ENCODE results near the gene SPTBN5.

Gene SPTBN5

GRCh38 chr15:41893422-41894250 is at the start of gene SPTBN5:
Gene SPTBN5 (minus strand): TSS chr15:41894053. CDS start chr15:41893497, 556 bp downstream.
- no peak for DNase-seq

DNA sequence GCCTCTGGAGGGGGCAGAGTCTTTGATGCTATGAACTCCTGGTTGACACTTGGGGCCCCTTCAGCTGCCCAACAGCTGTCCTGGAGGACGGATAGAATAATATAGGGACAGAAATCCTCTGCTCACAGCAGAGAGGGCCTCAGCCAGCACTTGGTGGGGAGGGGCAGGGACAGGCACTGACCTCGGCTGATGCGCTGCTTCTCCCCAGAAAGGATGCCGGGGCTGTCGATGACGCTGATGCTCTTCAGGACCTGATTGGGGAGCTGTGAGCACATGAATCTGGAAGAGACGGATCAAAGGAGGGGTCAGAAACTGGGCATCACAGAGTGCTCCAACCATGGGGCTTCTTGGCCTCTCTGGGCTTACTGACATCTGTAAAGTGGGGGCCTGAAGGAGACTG is 49.0 kb upstream of the SPTBN5 start:
- DNase-seq = no peak

DNA sequence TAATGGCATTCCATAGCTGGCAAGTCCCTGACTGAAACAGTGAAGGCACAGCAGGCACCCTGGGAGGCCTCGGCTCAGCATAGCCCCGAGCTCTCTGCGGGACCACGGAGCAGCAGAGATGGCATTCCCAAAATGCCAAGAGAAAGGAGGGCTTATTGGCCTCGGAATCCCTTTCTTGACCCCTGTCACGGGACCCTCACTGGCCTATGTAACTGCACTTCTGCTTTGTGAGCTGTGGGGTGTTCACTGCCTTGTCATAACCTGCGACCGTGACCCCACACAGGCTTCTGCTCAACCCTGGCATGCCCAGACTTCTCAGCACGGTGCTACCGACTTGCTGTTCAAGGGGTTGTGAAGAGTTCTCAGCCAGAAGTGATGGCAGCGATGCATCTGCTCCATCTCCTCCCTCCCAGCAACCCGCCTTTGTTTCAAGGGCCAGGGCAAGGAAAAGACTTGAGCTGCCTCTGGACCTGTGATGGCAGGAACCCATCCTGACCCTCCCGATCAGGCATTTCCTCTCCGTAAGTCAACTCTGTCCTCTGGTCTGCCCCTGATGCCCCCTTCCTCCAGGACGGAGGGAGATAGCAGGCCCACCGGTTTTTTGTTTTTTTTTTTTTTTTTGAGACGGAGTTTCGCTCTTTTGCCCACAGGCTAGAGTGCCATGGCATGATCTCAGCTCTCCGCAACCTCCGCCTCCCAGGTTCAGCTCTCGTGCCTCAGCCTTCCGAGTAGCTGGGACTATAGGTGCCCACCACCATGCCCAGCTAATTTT is 48.0 kb upstream of the SPTBN5 start:
- no peak for DNase-seq

DNA sequence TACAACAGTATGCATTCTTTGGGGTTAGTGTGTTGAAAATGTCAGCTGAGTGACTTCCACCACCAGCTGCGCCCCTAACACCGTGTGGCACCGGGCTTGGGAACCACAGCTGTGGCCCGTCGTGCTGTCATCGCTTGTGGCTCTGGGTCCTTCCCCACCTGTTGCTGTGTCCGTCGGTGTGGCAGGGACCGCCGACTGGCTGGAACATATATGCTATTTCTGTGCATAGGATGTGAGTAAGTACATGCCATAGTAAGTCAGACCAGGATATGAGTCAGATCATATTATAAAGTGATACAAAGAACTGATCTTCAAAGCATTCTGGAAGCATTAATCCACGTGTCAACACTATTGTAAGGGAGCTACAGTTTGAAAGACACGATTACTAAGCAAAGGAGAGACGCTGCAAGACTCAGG is 46.6 kb upstream of the SPTBN5 start:
- no peak for DNase-seq

DNA sequence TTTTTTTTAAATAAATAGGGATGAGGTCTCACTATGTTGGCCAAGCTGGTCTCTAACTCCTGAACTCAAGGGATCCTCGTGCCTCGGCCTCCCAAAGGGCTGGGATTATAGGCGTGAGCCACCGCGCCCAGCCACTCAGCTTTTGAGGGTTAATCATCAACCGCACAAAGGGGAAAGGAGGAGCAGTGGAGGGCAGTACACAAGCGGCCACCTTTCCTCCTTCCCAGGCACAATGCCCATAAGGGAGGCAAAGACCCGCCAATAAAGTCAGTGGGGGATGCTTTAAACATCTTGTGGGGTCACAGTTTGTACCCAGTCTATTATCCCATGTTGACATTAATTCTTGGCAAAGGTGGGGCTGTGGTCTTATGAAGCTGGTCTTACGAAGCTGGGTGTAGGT is 46.1 kb upstream of the SPTBN5 start:
- no peak for DNase-seq

- DNase-seq = no peak
These were observed 43.7 kb upstream of the SPTBN5 start for GRCh38 chr15:41937568-41937923.

DNA sequence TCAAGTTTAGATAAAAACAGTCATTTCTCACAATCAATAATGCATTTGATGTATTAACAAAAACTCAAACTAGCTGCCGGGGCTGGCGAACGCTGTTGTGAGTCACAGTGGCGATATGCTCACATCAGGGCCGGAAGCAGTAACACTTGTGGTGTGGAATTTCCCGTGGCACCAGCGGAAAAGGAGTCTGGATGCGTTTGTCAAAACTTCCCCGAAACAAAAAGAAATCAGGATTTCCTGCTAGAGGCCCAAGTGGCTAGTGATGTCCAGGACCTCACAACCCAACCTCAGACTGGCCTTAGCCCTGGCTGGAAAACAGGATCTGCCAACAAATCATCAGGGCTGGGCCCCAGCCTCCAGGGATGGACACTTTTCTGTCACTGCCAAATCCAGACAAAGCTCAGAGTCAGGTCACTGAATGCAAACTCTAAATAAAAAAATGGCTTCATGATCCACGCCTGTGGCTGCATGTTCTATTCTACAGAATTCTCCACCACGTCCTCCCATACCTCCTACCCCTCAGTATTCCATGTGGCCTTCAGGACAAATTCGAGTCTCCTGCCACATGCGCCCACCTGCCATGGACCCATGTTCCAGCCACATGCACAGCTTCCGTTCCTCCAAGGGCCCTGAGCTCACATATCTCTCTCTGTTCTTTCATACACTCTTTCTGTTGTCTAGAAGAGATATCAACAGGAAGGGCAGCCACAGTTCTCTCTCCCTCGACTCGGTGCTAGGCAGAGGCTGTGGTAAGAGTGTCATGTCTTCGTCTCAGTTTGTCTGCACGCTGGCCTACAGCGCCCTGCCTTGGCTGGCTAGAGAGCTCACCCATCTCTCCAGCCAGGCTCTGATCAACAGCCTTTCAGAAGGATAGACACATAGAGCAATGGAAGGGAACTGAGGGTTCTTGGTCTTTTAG is 43.1 kb upstream of the SPTBN5 start:
- no peak for DNase-seq

DNA sequence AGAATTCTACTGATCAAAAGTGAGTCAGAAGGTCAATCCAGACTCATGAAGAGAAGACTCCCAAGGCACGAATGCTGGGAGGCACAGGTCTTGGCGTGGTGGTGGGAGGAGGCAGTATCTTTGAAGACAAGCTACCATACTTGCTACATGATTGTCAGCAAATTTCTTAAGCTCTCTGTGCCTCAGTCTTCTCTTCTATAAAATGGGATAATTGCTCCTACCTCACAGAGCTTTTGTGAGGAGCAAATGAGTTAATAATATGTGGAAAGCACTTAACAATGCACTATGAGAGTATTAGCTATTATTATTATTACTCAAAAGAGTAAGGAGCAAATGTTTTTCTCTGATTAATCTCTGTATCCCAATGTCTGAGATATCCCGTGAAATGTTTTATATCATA is 42.3 kb upstream of the SPTBN5 start:
- no peak for DNase-seq

GRCh38 chr15:41935566-41936020 is 41.7 kb upstream of the SPTBN5 start:
- no peak for DNase-seq

- no peak for DNase-seq
These were observed 41.0 kb upstream of the SPTBN5 start for GRCh38 chr15:41934843-41935242.

DNA sequence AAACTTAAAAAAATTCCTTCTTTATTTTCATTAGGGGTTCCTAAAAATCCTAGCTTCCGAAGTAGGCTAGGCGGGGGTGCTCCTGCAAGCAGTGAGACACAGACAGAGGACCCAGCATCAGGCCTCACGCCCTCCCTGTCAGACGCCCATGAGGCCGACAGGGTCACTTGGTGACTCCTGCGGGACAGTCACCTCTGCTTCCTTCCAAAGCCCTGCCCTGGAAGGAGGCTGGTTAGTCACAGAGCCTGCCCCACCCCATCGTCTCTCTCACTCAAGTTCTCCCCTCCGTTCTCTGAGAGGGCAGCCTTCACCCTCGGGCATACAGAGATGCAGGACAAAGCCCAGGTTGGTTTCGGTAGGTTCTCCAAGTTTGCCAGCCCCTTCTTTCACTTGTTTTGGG is 39.9 kb upstream of the SPTBN5 start:
- no peak for DNase-seq

- no peak for DNase-seq
These were observed 39.5 kb upstream of the SPTBN5 start for GRCh38 chr15:41933326-41933725.

GRCh38 chr15:41932511-41933289 is 38.8 kb upstream of the SPTBN5 start:
- no peak for DNase-seq

- DNase-seq = no peak
These were observed 38.2 kb upstream of the SPTBN5 start for GRCh38 chr15:41932101-41932500.

GRCh38 chr15:41930867-41931222 is 37.0 kb upstream of the SPTBN5 start:
- DNase-seq = no peak

DNA sequence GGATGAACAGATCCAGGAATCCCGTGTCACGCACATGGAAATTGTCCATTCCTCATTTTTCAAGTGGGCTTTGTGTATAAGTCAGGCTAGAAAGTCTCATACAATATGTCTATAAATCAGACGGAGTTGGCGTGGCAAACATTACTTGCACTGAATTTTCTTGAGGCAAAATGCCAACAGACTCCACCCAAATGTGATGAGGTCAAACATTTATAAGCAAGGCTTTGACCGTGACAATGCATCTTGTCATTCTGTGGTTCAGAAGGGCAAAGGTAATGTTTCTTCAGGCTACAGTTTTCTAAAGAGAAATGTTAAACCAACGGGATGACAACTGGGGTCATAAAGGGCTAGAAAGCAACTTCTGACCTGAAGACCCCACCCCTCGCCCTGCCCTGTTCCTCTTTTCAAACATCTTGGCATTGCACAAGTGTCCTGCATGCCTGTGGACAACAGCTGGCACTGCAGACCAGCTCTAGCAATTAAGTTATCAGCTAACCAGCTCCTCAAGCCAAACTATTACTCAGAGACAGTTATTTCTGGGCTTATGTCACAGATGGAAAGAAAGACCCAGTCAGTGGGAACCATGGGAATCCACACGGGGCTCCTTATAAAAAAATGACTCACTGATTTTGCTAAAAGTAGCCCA is 36.5 kb upstream of the SPTBN5 start:
- DNase-seq = peak in 1 of 2 experiments; percentile 5

DNA sequence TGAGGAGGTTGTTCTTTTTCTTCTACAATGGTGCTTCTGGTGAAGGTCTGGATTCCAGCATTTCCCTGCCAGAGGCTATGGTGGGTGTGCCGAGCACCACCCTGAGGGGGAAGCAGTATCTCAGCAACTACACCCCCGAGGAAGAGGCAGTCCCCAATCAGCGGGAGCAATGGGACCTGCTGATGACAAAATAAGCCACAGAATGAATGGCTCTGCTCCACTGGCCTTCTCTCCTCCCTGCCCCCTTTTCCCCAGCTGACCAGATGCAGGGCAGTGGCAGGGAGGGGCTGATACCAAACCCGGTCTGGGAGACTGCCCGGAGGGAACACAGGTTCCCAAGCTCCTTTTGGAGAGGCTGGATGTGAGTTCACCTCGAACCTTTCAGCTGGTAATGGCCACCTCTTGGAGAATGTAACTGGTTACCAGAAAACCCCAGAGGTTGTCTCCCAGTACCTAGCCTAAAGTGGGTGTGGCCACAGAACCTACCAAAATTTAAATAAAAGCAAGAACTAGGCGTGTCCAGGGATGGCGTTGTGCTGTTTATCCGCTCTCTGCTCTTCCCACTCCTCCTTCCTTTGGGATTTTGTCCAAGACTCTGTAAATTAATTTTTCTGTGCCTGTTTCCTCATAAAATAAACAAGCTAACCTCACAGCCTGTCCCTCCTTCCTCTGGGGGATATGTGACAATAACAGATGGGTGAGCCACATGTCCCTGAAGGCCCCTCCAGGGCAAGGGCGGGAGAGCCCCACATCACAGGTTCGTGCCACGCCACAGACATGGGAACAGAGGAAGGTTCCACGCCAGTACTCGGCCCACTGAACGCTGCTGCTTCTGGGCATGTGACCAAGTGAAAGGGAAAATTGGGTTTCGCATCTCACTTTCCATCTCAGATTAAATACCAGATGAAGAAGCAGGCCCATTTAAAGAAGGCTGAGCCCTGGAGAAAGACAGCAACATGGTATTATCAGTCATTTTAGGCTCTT is 35.1 kb upstream of the SPTBN5 start:
- DNase-seq = no peak

DNA sequence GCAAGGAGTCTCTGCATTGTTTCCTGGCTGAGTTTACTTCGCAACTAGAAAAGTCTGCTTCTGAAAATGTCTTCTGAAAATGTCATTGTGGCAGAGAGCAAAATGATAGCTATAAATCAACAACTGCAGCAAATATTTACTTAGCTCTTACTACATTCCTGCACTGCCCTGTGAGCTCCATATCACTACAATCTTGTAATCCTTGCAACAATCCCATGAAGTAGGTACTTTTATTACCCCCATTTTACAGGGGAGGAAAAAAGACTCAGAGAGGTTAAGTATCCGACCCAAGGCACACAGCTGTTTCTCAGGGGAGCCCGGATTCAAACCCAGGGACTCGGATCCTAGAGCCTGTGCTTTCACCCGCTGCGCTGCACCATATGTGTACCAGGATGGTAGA is 34.2 kb upstream of the SPTBN5 start:
- no peak for DNase-seq

- DNase-seq = no peak
These were observed 33.7 kb upstream of the SPTBN5 start for GRCh38 chr15:41927536-41927935.

All from AML-193 (cell line).